H9 (cell line): Measurements from ENCODE around the gene CCDC142. TPM values are rescaled to one million over a fixed set of nuclear protein-coding genes. Genes with fewer than 3 reads are reported as not detected.
A peak's percentile ranks its signal among the peaks of the same experiment; 100 is the strongest.
"Not testable (repeated sequence)": the region's sequence is repeated elsewhere in the genome, so short reads cannot be mapped to it uniquely, and the experiment has no call there.

Experiments used
- DNase-seq: peaks from one replicate; pipeline ENCODE4 v3.0.0-alpha.2; 2017
- H2AFZ ChIP-seq: one replicate; pipeline ENCODE4 v1.6.1; 2013; ENCODE audit warnings: mild to moderate bottlenecking, low read length, control low read depth, moderate library complexity
- H2AK5ac ChIP-seq: 2 replicates; pipeline ENCODE4 v1.6.1; 2013; ENCODE audit warnings: low read length, control low read depth, mixed read lengths; ENCODE audit not compliant: insufficient read length
- H2BK120ac ChIP-seq: one replicate; pipeline ENCODE4 v1.6.1; 2013; ENCODE audit warnings: low read depth, mild to moderate bottlenecking, low read length, control low read depth, inconsistent platforms; ENCODE audit not compliant: poor library complexity, severe bottlenecking
- H2BK12ac ChIP-seq: 2 replicates; pipeline ENCODE4 v1.6.1; 2013; ENCODE audit warnings: low read length, control low read depth, mixed read lengths, low read depth; ENCODE audit not compliant: insufficient read length
- H2BK15ac ChIP-seq: 2 replicates; pipeline ENCODE4 v1.6.1; 2013; ENCODE audit warnings: low read depth, low read length, control low read depth
- H2BK20ac ChIP-seq: one replicate; pipeline ENCODE4 v1.6.1; 2013; ENCODE audit warnings: low read depth, mild to moderate bottlenecking, low read length, control low read depth, inconsistent platforms; ENCODE audit not compliant: poor library complexity, severe bottlenecking
- H2BK5ac ChIP-seq: 2 replicates; pipeline ENCODE4 v1.6.1; 2013; ENCODE audit warnings: low read length, control low read depth, mixed read lengths; ENCODE audit not compliant: insufficient read length
- H3K14ac ChIP-seq: 2 replicates; pipeline ENCODE4 v1.6.1; 2013; ENCODE audit warnings: low read length, control low read depth; ENCODE audit not compliant: insufficient read depth
- H3K18ac ChIP-seq: 2 replicates; pipeline ENCODE4 v1.6.1; 2013; ENCODE audit warnings: low read depth, mild to moderate bottlenecking, mixed read lengths, low read length, control low read depth; ENCODE audit not compliant: insufficient read length
- H3K23ac ChIP-seq: 2 replicates; pipeline ENCODE4 v1.6.1; 2013; ENCODE audit warnings: low read length, control low read depth, mixed read lengths, low read depth; ENCODE audit not compliant: insufficient read length
- H3K23me2 ChIP-seq: 2 replicates; pipeline ENCODE4 v1.6.1; 2013; ENCODE audit warnings: low read depth, mild to moderate bottlenecking, mixed read lengths, low read length, control low read depth; ENCODE audit not compliant: insufficient read length, poor library complexity, severe bottlenecking
- H3K27ac ChIP-seq: 2 replicates; pipeline ENCODE4 v1.5.1; 2013; ENCODE audit warnings: low read length, control low read depth, mixed read lengths, low read depth; ENCODE audit not compliant: insufficient read length
- H3K27me3 ChIP-seq: 2 replicates; pipeline ENCODE4 v1.6.1; 2013; ENCODE audit warnings: low read length, control low read depth, inconsistent platforms; ENCODE audit not compliant: insufficient read depth
- H3K4ac ChIP-seq: 2 replicates; pipeline ENCODE4 v1.6.1; 2013; ENCODE audit warnings: low read depth, mild to moderate bottlenecking, control low read depth, inconsistent platforms, low read length, moderate library complexity
- H3K4me1 ChIP-seq: 2 replicates; pipeline ENCODE4 v1.6.1; 2013; ENCODE audit warnings: low read length, control low read depth, inconsistent platforms; ENCODE audit not compliant: insufficient read depth
- H3K4me2 ChIP-seq: 2 replicates; pipeline ENCODE4 v1.6.1; 2013; ENCODE audit warnings: low read length, control low read depth, mixed read lengths; ENCODE audit not compliant: insufficient read length, insufficient read depth
- H3K56ac ChIP-seq: 2 replicates; pipeline ENCODE4 v1.6.1; 2013; ENCODE audit warnings: low read depth, mild to moderate bottlenecking, mixed read lengths, low read length, control low read depth; ENCODE audit not compliant: insufficient read length
- H3K79me1 ChIP-seq: 2 replicates; pipeline ENCODE4 v1.6.1; 2013; ENCODE audit warnings: low read depth, mild to moderate bottlenecking, moderate library complexity, low read length, control low read depth, inconsistent platforms; ENCODE audit not compliant: insufficient read depth, poor library complexity, severe bottlenecking
- H3K79me2 ChIP-seq: 2 replicates; pipeline ENCODE4 v1.6.1; 2013; ENCODE audit warnings: low read length, control low read depth, inconsistent platforms; ENCODE audit not compliant: insufficient read depth
- H3K9ac ChIP-seq: 2 replicates; pipeline ENCODE4 v1.6.1; 2013; ENCODE audit warnings: low read length, control low read depth, mixed read lengths; ENCODE audit not compliant: insufficient read length; ENCODE audit errors: extremely low read depth
- H3K9me3 ChIP-seq: one replicate; pipeline ENCODE4 v1.6.1; 2013; ENCODE audit warnings: low read depth, low read length, inconsistent platforms; ENCODE audit not compliant: control insufficient read depth
- H3T11ph ChIP-seq: one replicate; pipeline ENCODE4 v1.6.1; 2013; ENCODE audit warnings: mild to moderate bottlenecking, low read length, control low read depth, inconsistent platforms
- H4K20me1 ChIP-seq: one replicate; pipeline ENCODE4 v1.6.1; 2013; ENCODE audit not compliant: control insufficient read depth, insufficient read length, insufficient read depth
- H4K5ac ChIP-seq: 2 replicates; pipeline ENCODE4 v1.6.1; 2013; ENCODE audit warnings: low read depth, mild to moderate bottlenecking, mixed read lengths, low read length, control low read depth; ENCODE audit not compliant: insufficient read length
- H4K8ac ChIP-seq: replicated peaks from 2 replicates; pipeline ENCODE4 v1.6.1; 2013; ENCODE audit warnings: low read length, control low read depth, mixed read lengths, low read depth; ENCODE audit not compliant: insufficient read length
- H4K91ac ChIP-seq: 2 replicates; pipeline ENCODE4 v1.6.1; 2013; ENCODE audit warnings: low read depth, mild to moderate bottlenecking, moderate library complexity, mixed read lengths, low read length, control low read depth; ENCODE audit not compliant: insufficient read length
- H3K27ac Mint-ChIP-seq, 3 experiments: 2 replicates in 2 of 3; 3 replicates in 1 of 3; pipeline ENCODE4 v1.8.0; 2020 to 2021; ENCODE audit warnings: mixed read lengths in 3 of 3, mild to moderate bottlenecking in 1 of 3, moderate library complexity in 1 of 3
- H3K27me3 Mint-ChIP-seq: 2 replicates; pipeline ENCODE4 v1.8.0; 2021; ENCODE audit warnings: low read depth, mild to moderate bottlenecking, moderate library complexity, mixed read lengths
- H3K36me3 Mint-ChIP-seq, 3 experiments: 2 replicates in 2 of 3; 3 replicates in 1 of 3; pipeline ENCODE4 v1.8.0; 2020 to 2021; ENCODE audit warnings: low read depth in 3 of 3, mixed read lengths in 3 of 3; ENCODE audit not compliant: insufficient read depth in 1 of 3
- H3K4me1 Mint-ChIP-seq, 2 experiments: 2 replicates each; pipeline ENCODE4 v1.8.0; 2020; ENCODE audit warnings: mixed read lengths in 2 of 2
- H3K4me3 Mint-ChIP-seq, 2 experiments: 2 replicates in 1 of 2; 3 replicates in 1 of 2; pipeline ENCODE4 v1.8.0; 2020 to 2021; ENCODE audit warnings: mild to moderate bottlenecking in 2 of 2, mixed read lengths in 2 of 2, moderate library complexity in 1 of 2
- H3K9me3 Mint-ChIP-seq, 2 experiments: 2 replicates in 1 of 2; 3 replicates in 1 of 2; pipeline ENCODE4 v1.8.0; 2020; ENCODE audit warnings: mild to moderate bottlenecking in 2 of 2, mixed read lengths in 2 of 2, moderate library complexity in 1 of 2
- CTCF ChIP-seq: fragments of 200-600 bp; sonication (generic); conservative IDR thresholded peaks from 3 replicates; pipeline ENCODE4 v1.8.0; 2021; ENCODE audit warnings: antibody characterized with exemption, mild to moderate bottlenecking
- WGBS: extraction: QIAGEN DNeasy Blood & Tissue Kit; methylation state at CpG from one replicate; pipeline ENCODE4 v1.1.7; 2013; ENCODE audit warnings: missing lambda C conversion rate, low lambda C conversion rate, mixed read lengths; ENCODE audit not compliant: insufficient read length; ENCODE audit errors: extremely low coverage; 5-methylcytosine and 5-hydroxymethylcytosine counted together
- total RNA-seq: library from RNA; stranded (reverse); gene quantifications from 2 replicates; pipeline ENCODE4 v1.2.1, GENCODE V29; 2021

Gene CCDC142
- total RNA-seq, 1 experiment from 2014 or later, result 21.5 TPM

DNA sequence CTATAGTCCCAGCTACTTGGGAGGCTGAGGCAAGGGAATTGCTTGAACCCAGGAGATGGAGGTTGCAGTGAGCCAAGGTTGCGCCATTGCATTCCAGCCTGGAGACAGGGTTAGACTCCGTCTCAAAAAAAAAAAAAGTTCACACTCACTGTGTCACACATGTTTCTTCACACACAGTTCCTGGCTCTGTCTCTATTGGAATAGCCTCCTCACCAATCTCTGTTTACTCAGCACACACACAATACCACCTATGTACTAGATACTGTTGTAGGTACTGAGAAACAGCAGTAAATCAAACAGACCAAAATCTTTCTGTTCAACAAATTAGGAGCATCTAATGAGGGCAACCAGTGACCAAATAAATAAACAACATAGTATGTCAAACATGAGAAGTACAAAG, 3.3 kb upstream of the CCDC142 start:
- no peak for TF ChIP-seq CTCF
- H2BK120ac ChIP-seq, result no peak overlapping the region
- no CpG with 5 or more reads among the region's 2 CpGs for WGBS

GRCh38 chr2:74483675-74484164, 922 bp upstream of the CCDC142 start:
- not testable (repeated sequence) for H3K4ac ChIP-seq, H3K23ac ChIP-seq, H3K27me3 Mint-ChIP-seq, H3K14ac ChIP-seq, H3K9me3 Mint-ChIP-seq, H3K27me3 ChIP-seq, H3K23me2 ChIP-seq, H4K8ac ChIP-seq, H2BK20ac ChIP-seq, H3K27ac ChIP-seq, H3K79me1 ChIP-seq, H2BK15ac ChIP-seq, H3K4me1 ChIP-seq, H3K18ac ChIP-seq, H3K56ac ChIP-seq, H2AK5ac ChIP-seq, H2BK120ac ChIP-seq, H4K20me1 ChIP-seq, H3T11ph ChIP-seq, H4K5ac ChIP-seq, H2BK12ac ChIP-seq, H3K9me3 ChIP-seq, H4K91ac ChIP-seq, DNase-seq, H2AFZ ChIP-seq, H2BK5ac ChIP-seq, H3K79me2 ChIP-seq
- H3K27ac Mint-ChIP-seq, result peak overlapping the region in 2 of 3 experiments; percentile 99; a peak in 4 of 7 replicates
- peaks cover 9 to 13% of the 10 kb centered on the region in 2 experiments for H3K4me1 Mint-ChIP-seq
- Histone ChIP-seq H3K4me2 (peak overlapping the region; percentile 81), H3K9ac (peak overlapping the region; percentile 30)
- no CpG with 5 or more reads among the region's 19 CpGs for WGBS
- peak overlapping the region; percentile 100 for H3K4me3 Mint-ChIP-seq
- H3K36me3 Mint-ChIP-seq, result peaks cover 4 to 46% (median 35%) of the 10 kb centered on the region in 3 experiments

More for the DNA sequence above, 3.3 kb upstream of the CCDC142 start:
- Mint-ChIP-seq H3K9me3 (no peaks in the 10 kb centered on the region), H3K36me3 (peaks cover 14 to 41% (median 34%) of the 10 kb centered on the region in 3 experiments), H3K27me3 (no peaks in the 10 kb centered on the region), H3K4me1 (peaks cover 5 to 9% of the 10 kb centered on the region in 2 experiments), H3K27ac (no peak overlapping the region), H3K4me3 (no peak overlapping the region)
- no peaks in the 10 kb centered on the region for H3K4me1 ChIP-seq
- H2BK15ac ChIP-seq, result no peak overlapping the region
- no peaks in the 10 kb centered on the region for H3K79me2 ChIP-seq
- H3K27me3 ChIP-seq, result no peaks in the 10 kb centered on the region
- no peak overlapping the region for H4K8ac ChIP-seq
- no peak overlapping the region for H2AK5ac ChIP-seq
- no peak for DNase-seq
- no peak overlapping the region for H3K4ac ChIP-seq
- no peak overlapping the region for H3K27ac ChIP-seq
- H3K4me2 ChIP-seq, result no peak overlapping the region
- H2BK12ac ChIP-seq, result no peak overlapping the region
- no peak overlapping the region for H2BK20ac ChIP-seq
- H3K23ac ChIP-seq, result no peak overlapping the region
- no peaks in the 10 kb centered on the region for H3K79me1 ChIP-seq
- H3T11ph ChIP-seq, result no peak overlapping the region
- H3K14ac ChIP-seq, result no peak overlapping the region
- no peak overlapping the region for H4K5ac ChIP-seq
- no peaks in the 10 kb centered on the region for H3K9me3 ChIP-seq
- H4K91ac ChIP-seq, result no peak overlapping the region
- H3K9ac ChIP-seq, result no peak overlapping the region
- no peaks in the 10 kb centered on the region for H4K20me1 ChIP-seq
- H2AFZ ChIP-seq, result no peak overlapping the region
- no peak overlapping the region for H2BK5ac ChIP-seq
- no peak overlapping the region for H3K56ac ChIP-seq
- no peak overlapping the region for H3K18ac ChIP-seq
- peaks cover 8% of the 10 kb centered on the region for H3K23me2 ChIP-seq
